Heart left ventricle (tissue), 13 donors: ENCODE data around the gene LRRK2.

Experiments used
- POLR2A ChIP-seq, 2 donors: fragments of 450-650 bp; IDR thresholded peaks; one replicate each; pipeline ENCODE4 v1.6.1; 2017; ENCODE audit warnings: antibody characterized with exemption in 2 of 2, mild to moderate bottlenecking in 2 of 2, moderate library complexity in 2 of 2
- TF ChIP-seq, protein P1 (sequence below), 12 donors: fragments of 200-600 bp; sonication (generic) in 4 of 12; IDR thresholded peaks; one replicate each; pipeline versions ENCODE4 v1.5.0 to v1.8.0; 2018 to 2022; ENCODE audit warnings: antibody characterized with exemption in 12 of 12, mild to moderate bottlenecking in 5 of 12
- donor health status: ischemic (EF 13 %, LVEDD 7.1; RV severe dilation, severe dysfunction).
- donor health status: DM: no; HTN: yes; CAD: no.
- donor health status: DM: no; HTN: no; CAD: no.
- donor health status: ischemic (EF 25% LVEDD 6.9; RV normal size, moderate dysfunction).
- donor health status: ischemic (EF 25% LVEDD 5.7; RV mildly dilated, moderate dysfunction).
- donor health status: ischemic (EF 35%, LVEDD 5.7; RV mildly dilated, moderate dysfunction).
- donor health status: nonischemic (EF 11% LVEDD 7.7; RV severe dilation, severe dysfunction).
- donor health status: DM: yes; HTN: yes; CAD: no.
- donor health status: PGD.
- donor health status: ischemic (EF 29% LVEDD 5.4; RV normal size, mild dysfunction).
- donor health status: nonischemic (EF 23%, LVEDD 6.1; RV moderate dilation, normal function).

- TF ChIP-seq, protein P1, sequence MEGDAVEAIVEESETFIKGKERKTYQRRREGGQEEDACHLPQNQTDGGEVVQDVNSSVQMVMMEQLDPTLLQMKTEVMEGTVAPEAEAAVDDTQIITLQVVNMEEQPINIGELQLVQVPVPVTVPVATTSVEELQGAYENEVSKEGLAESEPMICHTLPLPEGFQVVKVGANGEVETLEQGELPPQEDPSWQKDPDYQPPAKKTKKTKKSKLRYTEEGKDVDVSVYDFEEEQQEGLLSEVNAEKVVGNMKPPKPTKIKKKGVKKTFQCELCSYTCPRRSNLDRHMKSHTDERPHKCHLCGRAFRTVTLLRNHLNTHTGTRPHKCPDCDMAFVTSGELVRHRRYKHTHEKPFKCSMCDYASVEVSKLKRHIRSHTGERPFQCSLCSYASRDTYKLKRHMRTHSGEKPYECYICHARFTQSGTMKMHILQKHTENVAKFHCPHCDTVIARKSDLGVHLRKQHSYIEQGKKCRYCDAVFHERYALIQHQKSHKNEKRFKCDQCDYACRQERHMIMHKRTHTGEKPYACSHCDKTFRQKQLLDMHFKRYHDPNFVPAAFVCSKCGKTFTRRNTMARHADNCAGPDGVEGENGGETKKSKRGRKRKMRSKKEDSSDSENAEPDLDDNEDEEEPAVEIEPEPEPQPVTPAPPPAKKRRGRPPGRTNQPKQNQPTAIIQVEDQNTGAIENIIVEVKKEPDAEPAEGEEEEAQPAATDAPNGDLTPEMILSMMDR (IDR thresholded peaks at IDR 0.05), result no peak
- no peak for TF ChIP-seq POLR2A (IDR thresholded peaks at IDR 0.05)
Measured at GRCh38 chr12:40208707-40209446, 15.9 kb upstream of the LRRK2 start.
